Stomach (tissue), 9 donors: ENCODE measurements around the gene SPAAR. TPM values are rescaled to one million over a fixed set of nuclear protein-coding genes. Genes with fewer than 3 reads are reported as not detected.

ENCODE experiments used
- DNase-seq, 2 donors: peaks; one replicate each; pipeline versions ENCODE4 v3.0.0 to v3.0.0-alpha.2; 2013 to 2019
- H3K27ac ChIP-seq, 5 donors: fragments of 200-600 bp in 4 of 5; sonication (generic) in 4 of 5; one replicate each; pipeline ENCODE4 v1.5.1; 2013 to 2019; ENCODE audit warnings: mild to moderate bottlenecking in 1 of 5, moderate library complexity in 1 of 5
- H3K27me3 ChIP-seq, 3 donors: fragments of 200-600 bp; sonication (generic); one replicate each; pipeline ENCODE4 v1.5.1; 2017 to 2019; ENCODE audit warnings: mixed run types in 1 of 3
- H3K36me3 ChIP-seq, 4 donors: fragments of 200-600 bp; sonication (generic); 1 replicate in 3 of 4; 2 replicates in 1 of 4; pipeline ENCODE4 v1.5.1; 2016 to 2019
- H3K4me1 ChIP-seq, 4 donors: fragments of 200-600 bp; sonication (generic); one replicate each; pipeline ENCODE4 v1.5.1; 2016 to 2019
- H3K4me3 ChIP-seq, 4 donors: fragments of 200-600 bp; sonication (generic) in 3 of 4; one replicate each; pipeline ENCODE4 v1.5.1; 2016 to 2019; ENCODE audit warnings: mild to moderate bottlenecking in 1 of 4
- H3K9me3 ChIP-seq, 4 donors: fragments of 200-600 bp; sonication (generic); one replicate each; pipeline ENCODE4 v1.5.1; 2016 to 2019
- EP300 ChIP-seq: sonication (generic); formaldehyde crosslinking; IDR thresholded peaks from one replicate; pipeline ENCODE4 v1.6.1; 2017; ENCODE audit warnings: antibody characterized with exemption
- POLR2A ChIP-seq, 4 donors: fragments of 450-650 bp; IDR thresholded peaks; one replicate each; pipeline ENCODE4 v1.6.1; 2016; ENCODE audit warnings: antibody characterized with exemption in 4 of 4, control low read depth in 2 of 4, mild to moderate bottlenecking in 1 of 4, moderate library complexity in 1 of 4
- POLR2AphosphoS5 ChIP-seq, 3 donors: sonication (generic); formaldehyde crosslinking; IDR thresholded peaks; one replicate each; pipeline ENCODE4 v1.6.1; 2016; ENCODE audit warnings: antibody characterized with exemption in 3 of 3
- WGBS, 5 donors: extraction: QIAGEN DNeasy Blood & Tissue Kit in 3 of 5; methylation state at CpG; one replicate each; pipeline versions ENCODE4 v1.1.5 to v1.1.7; 2013 to 2018; 5-methylcytosine and 5-hydroxymethylcytosine counted together
- intact Hi-C: fragments of 100-400 bp; cut with DNase I; formaldehyde crosslinking; loops from one replicate; pipeline ENCODE4 v1.15.1; 2023; ENCODE audit warnings: low total_unique reads
- polyA plus RNA-seq, 3 donors: library from polyadenylated mRNA; stranded (reverse); fragments of 200-250 nt; gene quantifications; one replicate each; pipeline ENCODE4 v1.2.3, GENCODE V29; 2013
- total RNA-seq, 5 donors: library from RNA; depleted of rRNA; stranded (reverse); fragments of >200 nt; gene quantifications; one replicate each; pipeline versions ENCODE4 v1.1.0 to v1.2.3, GENCODE V29; 2014 to 2016
- TF ChIP-seq, protein P1 (sequence below), 7 experiments: fragments of 450-650 bp in 4 of 7; fragments of 200-600 bp in 3 of 7; sonication (generic) in 3 of 7; IDR thresholded peaks; one replicate each; pipeline ENCODE4 v1.5.1; 2016 to 2019; ENCODE audit warnings: antibody characterized with exemption in 7 of 7, control low read depth in 2 of 7, mild to moderate bottlenecking in 1 of 7
- donor health status: healthy with polysubstance abuse.
- donor health status: Bipolar disorder and iron deficiency.
- donor health status: healthy.

SPAAR gene
- total and polyA plus RNA-seq, 8 donors: 0.30 to 2.4 (median 0.92) TPM; not detected in 3

DNA sequence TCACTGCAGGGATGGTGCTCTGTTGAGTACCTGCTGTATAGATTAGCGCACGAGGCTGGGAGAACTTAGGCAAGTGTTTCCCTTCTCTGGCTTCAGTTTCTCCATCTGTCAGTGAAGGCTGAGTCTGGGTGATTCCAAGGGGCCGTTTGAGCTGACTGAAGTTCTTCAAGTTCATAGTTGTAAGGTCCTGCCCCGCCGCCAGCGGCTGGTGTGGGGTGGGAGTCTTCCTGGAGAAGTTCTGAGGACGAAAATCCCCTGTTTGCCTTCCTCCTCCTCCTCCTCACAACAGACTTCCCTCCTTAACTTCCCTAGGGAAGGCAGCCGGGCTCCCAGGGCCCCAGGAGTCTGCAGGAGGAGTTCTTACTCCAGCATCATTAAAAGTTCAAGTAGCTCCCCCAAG is 5.0 kb upstream of the SPAAR start:
- H3K9me3 ChIP-seq: no peaks in the 10 kb centered on the region
- DNase-seq: no peak
- TF ChIP-seq EP300 (no peak), POLR2AphosphoS5 (IDR thresholded peaks at IDR 0.05) (no peak), POLR2A (IDR thresholded peaks at IDR 0.05) (no peak)
- TF ChIP-seq, protein P1, sequence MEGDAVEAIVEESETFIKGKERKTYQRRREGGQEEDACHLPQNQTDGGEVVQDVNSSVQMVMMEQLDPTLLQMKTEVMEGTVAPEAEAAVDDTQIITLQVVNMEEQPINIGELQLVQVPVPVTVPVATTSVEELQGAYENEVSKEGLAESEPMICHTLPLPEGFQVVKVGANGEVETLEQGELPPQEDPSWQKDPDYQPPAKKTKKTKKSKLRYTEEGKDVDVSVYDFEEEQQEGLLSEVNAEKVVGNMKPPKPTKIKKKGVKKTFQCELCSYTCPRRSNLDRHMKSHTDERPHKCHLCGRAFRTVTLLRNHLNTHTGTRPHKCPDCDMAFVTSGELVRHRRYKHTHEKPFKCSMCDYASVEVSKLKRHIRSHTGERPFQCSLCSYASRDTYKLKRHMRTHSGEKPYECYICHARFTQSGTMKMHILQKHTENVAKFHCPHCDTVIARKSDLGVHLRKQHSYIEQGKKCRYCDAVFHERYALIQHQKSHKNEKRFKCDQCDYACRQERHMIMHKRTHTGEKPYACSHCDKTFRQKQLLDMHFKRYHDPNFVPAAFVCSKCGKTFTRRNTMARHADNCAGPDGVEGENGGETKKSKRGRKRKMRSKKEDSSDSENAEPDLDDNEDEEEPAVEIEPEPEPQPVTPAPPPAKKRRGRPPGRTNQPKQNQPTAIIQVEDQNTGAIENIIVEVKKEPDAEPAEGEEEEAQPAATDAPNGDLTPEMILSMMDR (IDR thresholded peaks at IDR 0.05): no peak
- intact Hi-C loops: no loop called here
- WGBS, 5 donors: 72 to 84% (median 79%) methylated on average over 8 of the region's 8 CpGs
- H3K36me3 ChIP-seq: no peaks in the 10 kb centered on the region
- peaks cover 47 to 61% (median 50%) of the 10 kb centered on the region in 4 donors for H3K4me1 ChIP-seq
- peak overlapping the region in 2 of 5 donors; percentile 86 to 94 for H3K27ac ChIP-seq
- no peak overlapping the region for H3K4me3 ChIP-seq
- peaks cover 0 to 7% (median 0%) of the 10 kb centered on the region in 3 donors for H3K27me3 ChIP-seq

DNA sequence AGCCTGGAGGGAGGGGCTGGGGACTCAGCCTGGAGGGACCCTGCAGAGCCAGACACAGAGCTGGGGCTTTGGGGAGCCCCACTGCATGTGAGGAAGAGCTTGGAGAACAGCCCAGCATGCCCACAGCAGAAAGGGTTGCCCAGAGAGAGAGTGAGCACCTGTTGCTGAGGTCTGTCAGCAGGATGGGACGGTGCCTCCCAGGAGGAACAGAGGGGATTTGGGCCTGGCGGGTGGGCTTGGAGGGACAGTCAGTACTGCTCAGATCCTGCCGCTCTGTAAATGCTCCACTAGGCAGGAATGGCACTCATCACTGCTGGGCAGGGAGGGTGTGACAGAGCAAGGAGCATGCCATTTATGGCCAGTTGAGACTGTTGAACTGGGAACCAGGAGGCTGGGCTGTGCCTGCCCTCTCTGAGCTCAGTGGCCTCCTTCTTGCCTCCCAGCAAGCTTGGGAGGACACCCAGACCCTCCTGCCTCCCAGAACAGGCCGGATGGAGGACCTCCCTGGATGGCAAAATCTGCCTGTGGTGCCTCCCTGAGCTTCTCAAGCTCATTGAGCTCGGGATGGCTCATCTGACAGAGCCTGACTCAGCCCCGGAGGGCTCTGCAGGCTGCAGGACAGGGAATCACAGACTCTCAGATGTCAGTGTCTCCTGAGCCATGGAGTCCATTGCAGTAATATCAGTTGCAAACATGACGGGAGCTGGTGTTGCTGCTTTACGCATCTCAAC is 4.1 kb upstream of the SPAAR start:
- intact Hi-C loops: loop anchor here (5.0 kb wide), 1 partner anchor 42 kb away; no protein-coding TSS in a partner anchor
- 69 to 82% (median 71%) methylated on average over 4 to 8 of the region's 8 CpGs for WGBS, 5 donors
- no peak for TF ChIP-seq POLR2AphosphoS5 (IDR thresholded peaks at IDR 0.05)
- DNase-seq: no peak
- Histone ChIP-seq H3K4me1 (peaks cover 55 to 70% (median 59%) of the 10 kb centered on the region in 4 donors), H3K9me3 (no peaks in the 10 kb centered on the region), H3K4me3 (no peak overlapping the region), H3K27me3 (peaks cover 0 to 7% (median 0%) of the 10 kb centered on the region in 3 donors), H3K27ac (peak overlapping the region; percentile 11 to 94 (median 89)), H3K36me3 (no peaks in the 10 kb centered on the region)

DNA sequence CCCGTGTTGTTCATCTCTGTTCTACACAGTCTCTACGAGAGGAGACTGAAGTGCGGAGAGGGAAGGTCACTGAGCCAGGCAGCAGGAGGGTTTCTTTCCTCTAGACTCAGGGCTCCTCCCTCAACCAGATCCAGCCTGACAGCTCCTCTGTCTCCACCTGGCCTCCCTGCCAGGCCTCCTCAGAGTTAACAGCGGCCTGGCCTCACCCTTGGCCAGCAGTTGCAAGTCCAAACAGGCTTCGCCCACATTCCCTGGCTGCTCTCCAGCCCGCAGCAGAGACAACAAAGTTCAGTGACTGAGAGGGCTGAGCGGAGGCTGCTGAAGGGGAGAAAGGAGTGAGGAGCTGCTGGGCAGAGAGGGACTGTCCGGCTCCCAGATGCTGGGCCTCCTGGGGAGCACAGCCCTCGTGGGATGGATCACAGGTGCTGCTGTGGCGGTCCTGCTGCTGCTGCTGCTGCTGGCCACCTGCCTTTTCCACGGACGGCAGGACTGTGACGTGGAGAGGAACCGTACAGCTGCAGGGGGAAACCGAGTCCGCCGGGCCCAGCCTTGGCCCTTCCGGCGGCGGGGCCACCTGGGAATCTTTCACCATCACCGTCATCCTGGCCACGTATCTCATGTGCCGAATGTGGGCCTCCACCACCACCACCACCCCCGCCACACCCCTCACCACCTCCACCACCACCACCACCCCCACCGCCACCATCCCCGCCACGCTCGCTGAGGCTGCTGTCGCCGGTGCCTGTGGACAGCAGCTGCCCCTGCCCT is 3.2 kb upstream of the SPAAR start, which contains the start of gene HRCT1:
TSS of gene HRCT1 (plus strand) at position 291 of the 768 bp plus-strand sequence. CDS start at position 377, 86 bp downstream.
- peak within 1 kb of the TSS; percentile 16 to 23 (median 17) for H3K4me3 ChIP-seq
- peaks cover 0 to 6% (median 0%) of the 10 kb centered on the region in 3 donors for H3K27me3 ChIP-seq
- intact Hi-C loops: loop anchor here (5.0 kb wide), 1 partner anchor 41 kb away; no protein-coding TSS in a partner anchor
- peak; percentile 66 to 88 (median 85) for TF ChIP-seq POLR2AphosphoS5 (IDR thresholded peaks at IDR 0.05)
- TF ChIP-seq, protein P1 (IDR thresholded peaks at IDR 0.05): no peak
- H3K36me3 ChIP-seq: no peaks in the 10 kb centered on the region
- WGBS, 5 donors: 28 to 52% (median 40%) methylated on average over 23 to 30 of the region's 30 CpGs
- H3K4me1 ChIP-seq: peaks cover 62 to 79% (median 68%) of the 10 kb centered on the region in 4 donors
- H3K9me3 ChIP-seq: no peaks in the 10 kb centered on the region
- peak; percentile 96 for DNase-seq
- H3K27ac ChIP-seq: peak within 1 kb of the TSS; percentile 73 to 94 (median 89)

DNA sequence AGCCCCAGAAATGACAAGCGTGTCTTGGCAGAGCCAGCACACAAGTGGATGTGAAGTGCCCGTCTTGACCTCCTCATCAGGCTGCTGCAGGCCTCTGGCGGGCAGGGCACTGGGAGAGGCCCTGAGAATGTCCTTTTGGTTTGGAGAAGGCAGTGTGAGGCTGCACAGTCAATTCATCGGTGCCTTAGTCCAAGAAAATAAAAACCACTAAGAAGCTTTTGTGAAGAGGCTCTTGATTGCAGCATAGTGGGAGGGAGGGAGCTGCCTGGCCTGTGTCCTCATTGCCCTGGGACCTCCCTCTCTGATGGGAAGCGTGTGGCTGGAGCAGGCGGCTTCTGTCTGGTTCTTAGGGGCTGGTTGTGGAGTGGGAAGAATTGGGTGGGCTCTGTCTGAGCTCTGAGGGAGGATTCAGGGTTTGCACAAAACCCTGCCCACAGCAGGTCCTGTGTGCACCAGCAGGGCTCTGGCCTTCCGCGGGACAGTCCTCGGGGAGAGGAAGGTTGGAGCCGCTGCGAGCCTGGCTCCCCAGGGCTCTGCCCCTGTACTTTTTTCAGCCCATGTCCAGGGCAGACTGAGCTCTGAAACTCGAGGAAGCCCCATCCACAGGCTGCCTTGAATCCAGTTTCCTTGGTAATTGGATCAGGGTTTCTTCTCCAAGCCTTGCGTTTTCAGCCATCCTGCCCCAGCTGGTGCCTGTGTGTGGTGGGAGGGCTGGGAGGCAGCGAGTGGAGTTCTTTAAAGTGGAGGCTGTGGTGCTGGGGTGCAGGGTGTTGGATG is 2.2 kb upstream of the SPAAR start:
- no peaks in the 10 kb centered on the region for H3K27me3 ChIP-seq
- intact Hi-C loops: loop anchor here (5.0 kb wide), 1 partner anchor 40 kb away; no protein-coding TSS in a partner anchor
- no peak for TF ChIP-seq POLR2A (IDR thresholded peaks at IDR 0.05)
- TF ChIP-seq POLR2AphosphoS5 (IDR thresholded peaks at IDR 0.05): peak in 2 of 3 donors; percentile 6 to 49
- no peaks in the 10 kb centered on the region for H3K9me3 ChIP-seq
- H3K4me3 ChIP-seq: peak overlapping the region in 2 of 4 donors; percentile 17 to 23
- no peaks in the 10 kb centered on the region for H3K36me3 ChIP-seq
- H3K4me1 ChIP-seq: peaks cover 66 to 87% (median 72%) of the 10 kb centered on the region in 4 donors
- H3K27ac ChIP-seq: peak overlapping the region; percentile 73 to 94 (median 89)
- peak in 1 of 2 donors; percentile 82 for DNase-seq
- WGBS, 5 donors: 47 to 69% (median 57%) methylated on average over 12 to 14 of the region's 14 CpGs
